ENCODE data around the gene TRIM33. TPM values are rescaled to one million over a fixed set of nuclear protein-coding genes. Genes with fewer than 3 reads are reported as not detected.

TRIM33 gene
- total and polyA plus RNA-seq, 2 of the 13 experiments (the other 11 are each of a cell fraction or from before 2014, with no cell fraction given), result 35.5 to 42.2 TPM

- TF ChIP-seq TGIF2 (CRISPR knock-in tag; IDR thresholded peaks at IDR 0.05) (no peak), ZNF614 (CRISPR knock-in tag; IDR thresholded peaks at IDR 0.05; ENCODE audit: borderline replicate concordance) (no peak), ZNF44 (CRISPR knock-in tag; IDR thresholded peaks at IDR 0.05) (no peak), SALL2 (CRISPR knock-in tag; IDR thresholded peaks at IDR 0.05) (no peak), ZNF430 (CRISPR knock-in tag; IDR thresholded peaks at IDR 0.05) (no peak), MAF1 (CRISPR knock-in tag; IDR thresholded peaks at IDR 0.05; ENCODE audit: borderline replicate concordance) (no peak)
- TF ChIP-seq, protein P1, sequence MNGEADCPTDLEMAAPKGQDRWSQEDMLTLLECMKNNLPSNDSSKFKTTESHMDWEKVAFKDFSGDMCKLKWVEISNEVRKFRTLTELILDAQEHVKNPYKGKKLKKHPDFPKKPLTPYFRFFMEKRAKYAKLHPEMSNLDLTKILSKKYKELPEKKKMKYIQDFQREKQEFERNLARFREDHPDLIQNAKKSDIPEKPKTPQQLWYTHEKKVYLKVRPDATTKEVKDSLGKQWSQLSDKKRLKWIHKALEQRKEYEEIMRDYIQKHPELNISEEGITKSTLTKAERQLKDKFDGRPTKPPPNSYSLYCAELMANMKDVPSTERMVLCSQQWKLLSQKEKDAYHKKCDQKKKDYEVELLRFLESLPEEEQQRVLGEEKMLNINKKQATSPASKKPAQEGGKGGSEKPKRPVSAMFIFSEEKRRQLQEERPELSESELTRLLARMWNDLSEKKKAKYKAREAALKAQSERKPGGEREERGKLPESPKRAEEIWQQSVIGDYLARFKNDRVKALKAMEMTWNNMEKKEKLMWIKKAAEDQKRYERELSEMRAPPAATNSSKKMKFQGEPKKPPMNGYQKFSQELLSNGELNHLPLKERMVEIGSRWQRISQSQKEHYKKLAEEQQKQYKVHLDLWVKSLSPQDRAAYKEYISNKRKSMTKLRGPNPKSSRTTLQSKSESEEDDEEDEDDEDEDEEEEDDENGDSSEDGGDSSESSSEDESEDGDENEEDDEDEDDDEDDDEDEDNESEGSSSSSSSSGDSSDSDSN (CRISPR knock-in tag; IDR thresholded peaks at IDR 0.05), result no peak
Observed at GRCh38 chr1:114496089-114496488, 14.9 kb downstream of the TRIM33 start (continued).

GRCh38 chr1:114495486-114495885, 15.5 kb downstream of the TRIM33 start:
- H3K9me3 ChIP-seq (ENCODE audit: low read length), result no peaks in the 10 kb centered on the region
- H3K27me3 ChIP-seq (ENCODE audit: control insufficient read depth in 1 of 2, insufficient read depth in 2 of 2, low read length in 2 of 2), result no peaks in the 10 kb centered on the region
- DNase-seq (ENCODE audit: low spot score) (no peak), ATAC-seq (no peak), FAIRE-seq (no peak)
- no peak overlapping the region for H3K4me3 ChIP-seq (replicated peaks in 1 of 3; ENCODE audit: insufficient read depth in 1 of 3, low read depth in 2 of 3, low read length in 3 of 3)
- BruUV-seq (replicated peaks), result no TSS peak
- 99% methylated on average over 2 of the region's 2 CpGs for WGBS (ENCODE audit: low lambda C conversion rate)
- H3K4me1 ChIP-seq (ENCODE audit: insufficient read depth, low read length), result peaks cover 52% of the 10 kb centered on the region
- in situ Hi-C loops (cut with HindIII; ENCODE audit: extremely low pct_ligation_motif_present, low pct_unique_long_range_greater_than_20kb), result no loop called here
- no peak overlapping the region for H3K9ac ChIP-seq (ENCODE audit: insufficient read depth, low read depth, low read length)
- H2AFZ ChIP-seq (ENCODE audit: low read length), result no peak overlapping the region
- 0 out of 5 replicates have a peak, but pooled peaks cover 0 to 1% of the 10 kb centered on the region in 2 experiments for H3K36me3 ChIP-seq (replicated peaks in 1 of 2; ENCODE audit: control insufficient read depth in 1 of 2, insufficient read depth in 2 of 2, low read length in 2 of 2)
- peaks cover 100% of the 10 kb centered on the region for H3K79me2 ChIP-seq (ENCODE audit: insufficient read depth, low read length)
- intact Hi-C loops (cut with micrococcal nuclease; ENCODE audit: unreplicated experiment), result no loop called here
- H3K4me2 ChIP-seq (ENCODE audit: low read depth, low read length), result no peak overlapping the region
- H3K27ac ChIP-seq (ENCODE audit: extremely low read length, insufficient read depth, low read length), result no peak overlapping the region
- ChIA-PET POLR2A (no interaction called here), CTCF (ENCODE audit: low intra/inter-chr PET ratio, low total read pairs) (no interaction called here)
- H4K20me1 ChIP-seq (ENCODE audit: insufficient read depth, low read length), result peaks cover 21% of the 10 kb centered on the region; the same call in 1 of the 2 replicates
- TF ChIP-seq CBX2 (IDR thresholded peaks at IDR 0.05; ENCODE audit: low read depth, low read length) (no peak), CBX2 (CRISPR knock-in tag; IDR thresholded peaks at IDR 0.05; ENCODE audit: low read depth) (no peak), NFIB (CRISPR knock-in tag; IDR thresholded peaks at IDR 0.05; ENCODE audit: borderline replicate concordance) (no peak), ZNF652 (CRISPR knock-in tag; IDR thresholded peaks at IDR 0.05; ENCODE audit: borderline replicate concordance, low read depth) (no peak), HNRNPLL (IDR thresholded peaks at IDR 0.05; ENCODE audit: low read depth, low read length, poor library complexity, severe bottlenecking) (no peak), HDAC6 (IDR thresholded peaks at IDR 0.05; ENCODE audit: low read depth, low read length) (no peak), SOX13 (IDR thresholded peaks at IDR 0.05) (no peak), SOX13 (CRISPR knock-in tag; conservative IDR thresholded peaks at IDR 0.05 in 1 of 2, IDR thresholded peaks at IDR 0.05 in 1 of 2) (no peak), DRAP1 (CRISPR knock-in tag; IDR thresholded peaks at IDR 0.05) (no peak), FLYWCH1 (CRISPR knock-in tag; IDR thresholded peaks at IDR 0.05) (no peak), FOXA1 (IDR thresholded peaks at IDR 0.05) (no peak), FOXA1 (CRISPR knock-in tag; IDR thresholded peaks at IDR 0.05) (no peak), FOXM1 (CRISPR knock-in tag; IDR thresholded peaks at IDR 0.05) (no peak), SIN3A (IDR thresholded peaks at IDR 0.05; ENCODE audit: borderline replicate concordance, low read depth, low read length) (no peak), ZNF468 (CRISPR knock-in tag; IDR thresholded peaks at IDR 0.05) (no peak)
- TF ChIP-seq, protein P2, sequence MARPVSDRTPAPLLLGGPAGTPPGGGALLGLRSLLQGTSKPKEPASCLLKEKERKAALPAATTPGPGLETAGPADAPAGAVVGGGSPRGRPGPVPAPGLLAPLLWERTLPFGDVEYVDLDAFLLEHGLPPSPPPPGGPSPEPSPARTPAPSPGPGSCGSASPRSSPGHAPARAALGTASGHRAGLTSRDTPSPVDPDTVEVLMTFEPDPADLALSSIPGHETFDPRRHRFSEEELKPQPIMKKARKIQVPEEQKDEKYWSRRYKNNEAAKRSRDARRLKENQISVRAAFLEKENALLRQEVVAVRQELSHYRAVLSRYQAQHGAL (CRISPR knock-in tag; IDR thresholded peaks at IDR 0.05; ENCODE audit: not compliant biosample characterization), result no peak
